IPS-20b (cell line): ENCODE measurements around the gene ZNF148.
"Not testable (repeated sequence)": the region's sequence is repeated elsewhere in the genome, so short reads cannot be mapped to it uniquely, and the experiment has no call there.

Experiments
- H3K27ac ChIP-seq: one replicate; pipeline ENCODE4 v1.5.1; 2013; ENCODE audit warnings: low read length
- H3K27me3 ChIP-seq: 2 replicates; pipeline ENCODE4 v1.6.1; 2013; ENCODE audit warnings: mild to moderate bottlenecking, low read length, inconsistent platforms; ENCODE audit not compliant: insufficient read depth
- H3K36me3 ChIP-seq: 2 replicates; pipeline ENCODE4 v1.6.1; 2013; ENCODE audit warnings: low read depth, mild to moderate bottlenecking, inconsistent platforms, low read length, moderate library complexity; ENCODE audit not compliant: insufficient read depth
- H3K4me1 ChIP-seq: 2 replicates; pipeline ENCODE4 v1.6.1; 2013; ENCODE audit warnings: mild to moderate bottlenecking, control low read depth, inconsistent platforms, low read length, moderate library complexity; ENCODE audit not compliant: insufficient read depth
- H3K4me3 ChIP-seq: 2 replicates; pipeline ENCODE4 v1.5.1; 2013; ENCODE audit warnings: mild to moderate bottlenecking, low read length, inconsistent platforms
- H3K9ac ChIP-seq: 2 replicates; pipeline ENCODE4 v1.6.1; 2013; ENCODE audit warnings: low read depth, mild to moderate bottlenecking, inconsistent platforms, low read length, moderate library complexity
- H3K9me3 ChIP-seq: 2 replicates; pipeline ENCODE4 v1.6.1; 2013; ENCODE audit warnings: mild to moderate bottlenecking, low read depth, low read length, inconsistent platforms; ENCODE audit not compliant: insufficient read depth

The ZNF148 gene

DNA sequence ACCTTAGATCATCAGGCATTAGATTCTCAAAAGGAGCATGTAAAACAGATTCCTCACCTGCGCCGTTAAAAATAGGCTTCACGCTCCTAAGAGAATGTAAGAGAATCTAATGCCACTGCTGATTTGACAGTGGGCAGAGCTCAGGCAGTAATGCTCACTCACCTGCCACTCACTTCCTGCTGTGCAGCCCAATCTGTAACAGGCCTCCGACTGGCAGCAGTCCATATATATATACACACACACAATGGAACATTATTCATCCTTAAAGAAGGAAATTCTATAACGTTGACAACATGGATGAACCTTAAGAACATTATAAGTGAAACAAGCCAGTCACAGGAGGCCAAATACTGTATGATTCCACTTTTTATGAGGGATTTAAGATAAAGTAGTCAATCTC lies 24.5 kb downstream of the ZNF148 start:
- Histone ChIP-seq H3K27ac (no peak overlapping the region), H3K27me3 (no peaks in the 10 kb centered on the region), H3K9me3 (peaks cover 5% of the 10 kb centered on the region), H3K9ac (no peak overlapping the region), H3K4me3 (no peak overlapping the region), H3K36me3 (no peaks in the 10 kb centered on the region), H3K4me1 (no peaks in the 10 kb centered on the region)

DNA sequence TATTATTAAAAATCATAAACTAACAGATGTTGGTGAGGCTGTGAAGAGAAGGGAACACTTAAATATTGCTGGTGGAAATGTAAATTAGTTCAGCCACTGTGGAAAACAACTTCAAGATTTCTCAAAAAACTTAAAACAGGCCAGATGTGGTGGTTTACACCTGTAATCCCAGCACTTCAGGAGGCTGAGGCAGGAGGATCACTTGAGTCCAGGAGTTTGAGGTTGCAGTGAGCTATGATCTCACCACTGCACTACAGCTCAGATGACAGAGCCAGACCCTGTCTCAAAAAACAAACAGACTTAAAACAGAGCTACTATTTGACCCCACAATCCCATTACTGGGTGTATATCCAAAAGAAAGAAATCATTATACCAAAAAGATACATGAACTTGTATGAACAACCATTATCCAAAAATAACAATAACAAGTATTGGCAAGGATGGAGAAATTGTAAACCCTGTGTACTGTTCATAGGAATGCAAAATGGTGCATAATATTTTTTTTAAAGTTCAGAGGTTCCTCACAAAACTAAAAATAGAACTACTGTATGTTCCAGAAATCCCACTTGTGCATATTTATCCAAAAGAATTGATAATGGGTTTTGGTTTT lies 25.5 kb downstream of the ZNF148 start:
- peaks cover 5% of the 10 kb centered on the region for H3K9me3 ChIP-seq
- no peak overlapping the region for H3K4me3 ChIP-seq
- no peaks in the 10 kb centered on the region for H3K36me3 ChIP-seq

DNA sequence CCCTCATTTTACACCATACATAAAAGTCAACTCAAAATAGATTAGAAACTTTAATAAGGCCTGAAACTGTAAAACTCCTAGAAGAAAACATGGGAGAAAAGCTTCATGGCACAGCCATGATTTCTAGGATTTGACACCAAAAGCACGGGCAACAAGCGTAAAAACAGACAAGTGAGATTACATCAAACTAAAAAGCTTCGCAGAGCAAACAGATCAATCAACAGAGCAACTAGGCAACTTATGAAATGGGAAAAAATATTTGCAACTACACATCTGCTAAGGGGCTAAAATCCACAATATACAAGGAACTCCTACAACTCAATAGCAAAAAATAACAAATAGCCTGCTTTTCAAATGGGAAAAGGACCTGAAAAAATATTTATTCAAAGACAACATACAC lies 26.1 kb downstream of the ZNF148 start:
- H3K9ac ChIP-seq: no peak overlapping the region
- no peak overlapping the region for H3K4me3 ChIP-seq
- no peaks in the 10 kb centered on the region for H3K36me3 ChIP-seq
- H3K9me3 ChIP-seq: peaks cover 5% of the 10 kb centered on the region
- H3K27ac ChIP-seq: no peak overlapping the region
- H3K4me1 ChIP-seq: no peaks in the 10 kb centered on the region
- H3K27me3 ChIP-seq: no peaks in the 10 kb centered on the region

More for the DNA sequence above, 25.5 kb downstream of the ZNF148 start:
- Histone ChIP-seq H3K4me1 (no peaks in the 10 kb centered on the region), H3K27ac (no peak overlapping the region), H3K27me3 (no peaks in the 10 kb centered on the region), H3K9ac (no peak overlapping the region)

DNA sequence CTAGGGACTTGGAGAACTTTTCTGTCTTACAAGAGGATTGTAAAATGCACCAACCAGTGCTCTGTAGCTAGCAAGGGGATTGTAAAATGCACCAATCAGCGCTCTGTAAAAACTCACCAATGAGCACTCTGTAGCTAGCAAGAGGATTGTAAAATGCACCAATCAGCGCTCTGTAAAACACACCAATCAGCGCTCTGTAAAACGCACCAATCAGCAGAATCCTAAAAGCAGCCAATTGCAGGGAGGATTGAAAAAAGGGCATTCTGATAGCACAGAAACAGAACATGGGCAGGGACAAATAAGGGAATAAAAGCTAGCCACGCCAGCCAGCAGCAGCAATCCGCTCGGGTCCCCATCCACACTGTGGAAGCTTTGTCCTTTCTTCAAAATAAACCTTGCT lies 31.8 kb downstream of the ZNF148 start:
- H3K9me3 ChIP-seq, H3K36me3 ChIP-seq: not testable (repeated sequence)

DNA sequence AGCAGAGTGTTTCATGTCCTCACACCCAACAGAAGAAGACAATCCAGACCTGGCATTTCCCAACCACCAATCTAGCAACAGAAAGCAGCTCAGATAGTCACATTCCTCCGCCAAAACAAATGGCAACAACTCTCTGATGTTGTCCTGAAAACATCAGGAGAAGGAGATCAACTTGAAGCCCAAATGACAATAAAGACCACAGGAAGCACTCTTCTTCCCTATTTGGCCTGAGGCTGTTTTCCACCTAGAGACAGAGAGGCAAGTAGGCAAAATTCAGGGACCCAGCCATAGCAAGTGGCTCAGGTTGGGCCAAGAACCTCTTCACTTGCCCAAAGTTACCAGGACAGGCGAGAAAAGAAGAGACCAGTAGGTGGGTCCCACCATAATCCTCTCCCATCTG lies 35.0 kb downstream of the ZNF148 start:
- no peaks in the 10 kb centered on the region for H3K27me3 ChIP-seq
- H3K36me3 ChIP-seq: no peaks in the 10 kb centered on the region
- H3K4me3 ChIP-seq: no peak overlapping the region
- H3K9ac ChIP-seq: no peak overlapping the region
- no peaks in the 10 kb centered on the region; the same call in 1 of the 2 replicates for H3K4me1 ChIP-seq
- no peaks in the 10 kb centered on the region; the same call in none of the 2 replicates for H3K9me3 ChIP-seq
- no peak overlapping the region for H3K27ac ChIP-seq

More for the DNA sequence above, 31.8 kb downstream of the ZNF148 start:
- H3K4me1 ChIP-seq, H3K9ac ChIP-seq, H3K27me3 ChIP-seq, H3K27ac ChIP-seq, H3K4me3 ChIP-seq: not testable (repeated sequence)

DNA sequence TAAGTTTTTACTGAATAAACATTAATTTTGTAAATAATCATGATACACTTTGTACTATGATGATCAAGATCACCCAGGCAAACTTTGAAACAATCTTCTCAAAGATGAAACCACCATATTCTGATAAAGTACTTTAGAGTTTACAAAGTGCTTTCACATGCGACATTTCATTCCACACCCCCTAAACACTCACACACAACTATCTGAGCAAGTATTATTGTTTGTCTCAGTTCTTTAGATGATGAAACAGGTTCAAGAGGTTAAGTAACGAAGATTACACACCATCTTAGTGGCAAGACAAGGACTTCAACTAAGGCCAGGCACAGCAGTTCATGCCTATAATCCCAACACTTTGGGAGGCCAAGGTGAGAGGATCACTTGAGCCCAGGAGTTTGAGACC lies 37.6 kb downstream of the ZNF148 start:
- Histone ChIP-seq H3K27me3 (no peaks in the 10 kb centered on the region), H3K4me3 (no peak overlapping the region)

DNA sequence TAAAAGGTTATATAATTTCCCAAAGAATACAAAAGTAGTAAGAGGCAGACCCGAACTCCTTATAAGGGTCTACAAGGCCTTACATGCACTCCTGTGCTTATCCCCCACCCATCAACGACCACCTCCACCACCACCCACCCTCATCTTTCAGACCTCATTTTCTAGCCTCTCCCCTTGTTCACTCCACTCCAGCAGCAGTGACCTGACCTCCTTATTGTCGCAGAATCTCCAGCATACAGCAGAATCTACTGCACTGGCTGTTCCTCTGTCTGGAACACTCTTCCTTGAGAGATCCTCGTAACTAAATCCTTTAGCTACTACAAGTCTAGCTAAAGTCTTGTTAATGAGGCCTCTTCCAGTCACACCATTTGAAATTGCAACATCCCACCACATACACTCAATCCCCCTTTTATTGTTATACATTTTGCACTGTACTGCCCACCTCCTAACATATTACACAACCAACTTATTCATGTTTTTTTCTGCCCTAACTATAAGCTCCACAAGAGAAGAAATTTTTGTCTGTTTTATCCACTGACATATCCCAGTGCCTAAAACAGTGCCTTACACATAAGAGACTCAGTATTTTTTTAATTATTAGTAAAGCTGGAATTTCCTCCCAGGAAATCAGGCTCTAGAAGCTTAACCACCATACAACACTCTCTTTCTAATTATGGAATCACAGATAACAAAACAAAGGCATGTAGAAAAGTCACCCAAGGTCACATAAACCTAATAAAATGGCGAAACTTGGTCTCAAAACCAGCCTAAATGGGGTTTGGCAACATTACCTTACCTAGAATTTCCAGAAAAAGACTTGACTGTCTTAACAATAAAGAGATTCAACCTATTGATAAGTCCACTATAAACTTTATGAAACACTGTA lies 40.2 kb downstream of the ZNF148 start:
- H3K4me1 ChIP-seq: no peaks in the 10 kb centered on the region; the same call in 1 of the 2 replicates
- H3K36me3 ChIP-seq: no peaks in the 10 kb centered on the region
- no peak overlapping the region for H3K4me3 ChIP-seq
- no peak overlapping the region for H3K27ac ChIP-seq
- peaks cover 3% of the 10 kb centered on the region; the same call in 1 of the 2 replicates for H3K9me3 ChIP-seq
- no peaks in the 10 kb centered on the region for H3K27me3 ChIP-seq
- no peak overlapping the region for H3K9ac ChIP-seq

More for the DNA sequence above, 37.6 kb downstream of the ZNF148 start:
- Histone ChIP-seq H3K9ac (no peak overlapping the region), H3K9me3 (peaks cover 3% of the 10 kb centered on the region; the same call in 1 of the 2 replicates), H3K4me1 (no peaks in the 10 kb centered on the region; the same call in 1 of the 2 replicates), H3K36me3 (no peaks in the 10 kb centered on the region), H3K27ac (no peak overlapping the region)

DNA sequence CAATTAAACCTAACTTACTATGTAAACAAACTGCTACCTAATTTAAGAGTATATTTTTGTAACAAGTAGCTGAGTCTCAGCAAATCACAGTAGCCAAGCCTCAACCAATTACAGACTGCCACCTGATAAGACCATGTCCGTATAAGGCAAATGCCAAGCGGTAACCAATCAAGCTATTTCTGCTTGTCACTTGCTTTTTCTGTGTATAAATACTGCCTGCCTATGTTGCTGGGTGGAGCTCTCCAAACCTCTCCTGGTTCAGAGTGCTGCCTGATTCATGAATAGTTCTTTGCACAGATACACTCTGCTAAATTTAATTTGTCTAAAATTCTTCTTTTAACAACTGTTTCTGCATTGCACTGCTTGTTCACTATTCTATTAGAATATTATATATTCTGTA lies 42.6 kb downstream of the ZNF148 start:
- H3K4me3 ChIP-seq: no peak overlapping the region
- H3K36me3 ChIP-seq: peaks cover 3% of the 10 kb centered on the region; the same call in 1 of the 2 replicates
- H3K4me1 ChIP-seq: no peaks in the 10 kb centered on the region; the same call in 1 of the 2 replicates
- no peak overlapping the region for H3K27ac ChIP-seq
- H3K9ac ChIP-seq: no peak overlapping the region
- H3K27me3 ChIP-seq: no peaks in the 10 kb centered on the region
- H3K9me3 ChIP-seq: peaks cover 3% of the 10 kb centered on the region; the same call in 1 of the 2 replicates

DNA sequence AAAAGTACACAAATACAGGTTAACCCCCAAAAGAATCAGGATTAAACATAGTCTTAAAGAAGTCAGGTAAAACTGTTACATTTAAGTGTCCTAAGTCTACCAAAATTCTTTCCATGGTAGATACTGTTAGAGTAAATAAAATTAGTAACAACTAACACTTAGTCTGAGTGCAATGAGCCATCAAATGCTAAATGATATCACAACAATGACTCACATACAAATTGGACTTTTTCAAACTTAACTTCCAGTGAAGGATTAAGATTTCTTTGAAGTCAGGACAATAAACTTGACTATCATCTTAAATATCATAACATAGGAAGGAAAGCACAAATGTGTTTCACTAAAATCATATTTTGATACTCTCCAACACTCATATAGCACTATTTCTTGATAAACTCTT lies 43.9 kb downstream of the ZNF148 start:
- Histone ChIP-seq H3K27ac (no peak overlapping the region), H3K9ac (no peak overlapping the region), H3K4me1 (no peaks in the 10 kb centered on the region), H3K36me3 (peaks cover 3% of the 10 kb centered on the region; the same call in 1 of the 2 replicates), H3K4me3 (no peak overlapping the region), H3K9me3 (peaks cover 3% of the 10 kb centered on the region; the same call in 1 of the 2 replicates), H3K27me3 (no peaks in the 10 kb centered on the region)

DNA sequence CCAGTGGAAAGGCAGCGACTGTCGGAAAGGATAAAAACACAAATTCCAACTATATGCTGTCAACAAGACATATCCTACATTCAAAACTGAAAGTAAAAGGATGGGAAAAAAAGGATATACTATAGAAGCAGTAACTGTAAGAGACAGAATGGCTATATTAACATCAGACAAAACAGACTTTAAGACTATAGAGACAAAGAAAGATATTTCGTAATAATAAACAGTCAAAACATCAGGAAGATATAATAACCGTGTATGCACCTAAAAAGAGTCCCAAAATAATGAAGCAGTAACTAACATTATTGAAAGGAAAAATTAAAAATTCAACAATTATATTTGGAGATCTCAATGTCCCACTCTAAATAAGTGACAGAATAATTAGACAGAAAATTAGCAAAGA lies 48.2 kb downstream of the ZNF148 start:
- H3K27ac ChIP-seq: no peak overlapping the region
- no peaks in the 10 kb centered on the region for H3K27me3 ChIP-seq
- H3K4me1 ChIP-seq: 0 out of 2 replicates have a peak, but pooled peaks cover 3% of the 10 kb centered on the region
- no peaks in the 10 kb centered on the region for H3K9me3 ChIP-seq
- no peak overlapping the region for H3K9ac ChIP-seq
- peaks cover 11% of the 10 kb centered on the region for H3K36me3 ChIP-seq
- H3K4me3 ChIP-seq: no peak overlapping the region

DNA sequence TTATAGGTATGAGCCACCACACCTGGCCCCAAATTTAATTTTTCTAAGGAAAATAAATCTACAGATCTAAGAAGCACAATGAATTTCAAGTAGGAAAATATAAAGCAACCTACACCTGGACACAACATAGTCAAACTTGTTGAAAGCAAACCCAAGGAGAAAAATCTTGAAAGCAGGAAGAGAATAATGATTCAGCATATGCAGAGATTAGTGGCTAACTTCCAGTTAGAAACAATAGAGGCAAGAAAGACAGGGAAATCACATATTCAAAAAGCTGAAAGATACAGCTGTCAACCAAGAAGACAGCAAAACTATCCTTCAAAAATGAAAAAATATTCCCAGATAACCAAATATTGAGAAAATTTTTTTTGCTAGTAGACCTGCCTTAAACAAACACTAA lies 49.4 kb downstream of the ZNF148 start:
- H3K4me1 ChIP-seq: 0 out of 2 replicates have a peak, but pooled peaks cover 3% of the 10 kb centered on the region
- no peaks in the 10 kb centered on the region for H3K9me3 ChIP-seq
- H3K4me3 ChIP-seq: no peak overlapping the region
- H3K27me3 ChIP-seq: no peaks in the 10 kb centered on the region
- H3K27ac ChIP-seq: no peak overlapping the region
- H3K36me3 ChIP-seq: peaks cover 11% of the 10 kb centered on the region
- no peak overlapping the region for H3K9ac ChIP-seq

DNA sequence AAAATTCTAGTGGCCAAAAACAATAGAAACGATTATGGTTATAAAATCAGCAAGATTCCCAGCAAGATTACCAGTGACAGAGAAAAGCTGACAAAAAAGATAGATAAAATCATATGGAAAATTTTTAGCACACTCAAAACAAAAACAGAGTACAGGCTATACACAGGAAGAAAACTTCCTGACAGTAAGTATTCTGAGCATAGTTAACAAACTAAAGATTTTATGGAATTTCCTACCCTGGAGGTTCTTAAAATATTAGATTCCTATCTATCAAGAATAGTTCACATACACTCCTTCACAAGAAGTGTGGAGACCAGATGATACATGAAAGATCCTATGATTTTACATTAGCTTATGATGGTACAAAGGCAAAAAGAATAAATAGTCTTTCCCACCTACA lies 50.8 kb downstream of the ZNF148 start:
- Histone ChIP-seq H3K27ac (no peak overlapping the region), H3K4me1 (peaks cover 3% of the 10 kb centered on the region; the same call in 1 of the 2 replicates), H3K9ac (no peak overlapping the region), H3K36me3 (peaks cover 11% of the 10 kb centered on the region), H3K27me3 (no peaks in the 10 kb centered on the region), H3K9me3 (no peaks in the 10 kb centered on the region), H3K4me3 (no peak overlapping the region)
